ENCODE measurements around the gene ADGRG2. TPM values are rescaled to one million over a fixed set of nuclear protein-coding genes. Genes with fewer than 3 reads are reported as not detected.
"Not testable (repeated sequence)": the region's sequence is repeated elsewhere in the genome, so short reads cannot be mapped to it uniquely, and the experiment has no call there.

Gene ADGRG2
- total RNA-seq, 1 donor from 2014 or later = not detected

GRCh38 chrX:18983666-18984380 lies 138.4 kb downstream of the ADGRG2 start, which contains the start of gene PHKA2:
PHKA2 (minus strand) TSS chrX:18984114; CDS start chrX:18983932, 182 bp downstream.
- Mint-ChIP-seq H3K4me3 (peak within 1 kb of the TSS; percentile 85), H3K4me1 (ENCODE audit: low read depth) (peaks cover 6% of the 10 kb centered on the region), H3K36me3 (ENCODE audit: low read depth) (no peaks in the 10 kb centered on the region), H3K27ac (peak within 1 kb of the TSS; percentile 87), H3K9me3 (no peaks in the 10 kb centered on the region), H3K27me3 (ENCODE audit: insufficient read depth) (no peaks in the 10 kb centered on the region)
- DNase-seq (ENCODE audit: low spot score) = no peak
- intact Hi-C loops (cut with micrococcal nuclease) = loop anchor here (1.0 to 2.0 kb wide), 7 partner anchors 29 to 1247 kb away; partner anchors contain the start of genes CDKL5, PDHA1 and SCML1

DNA sequence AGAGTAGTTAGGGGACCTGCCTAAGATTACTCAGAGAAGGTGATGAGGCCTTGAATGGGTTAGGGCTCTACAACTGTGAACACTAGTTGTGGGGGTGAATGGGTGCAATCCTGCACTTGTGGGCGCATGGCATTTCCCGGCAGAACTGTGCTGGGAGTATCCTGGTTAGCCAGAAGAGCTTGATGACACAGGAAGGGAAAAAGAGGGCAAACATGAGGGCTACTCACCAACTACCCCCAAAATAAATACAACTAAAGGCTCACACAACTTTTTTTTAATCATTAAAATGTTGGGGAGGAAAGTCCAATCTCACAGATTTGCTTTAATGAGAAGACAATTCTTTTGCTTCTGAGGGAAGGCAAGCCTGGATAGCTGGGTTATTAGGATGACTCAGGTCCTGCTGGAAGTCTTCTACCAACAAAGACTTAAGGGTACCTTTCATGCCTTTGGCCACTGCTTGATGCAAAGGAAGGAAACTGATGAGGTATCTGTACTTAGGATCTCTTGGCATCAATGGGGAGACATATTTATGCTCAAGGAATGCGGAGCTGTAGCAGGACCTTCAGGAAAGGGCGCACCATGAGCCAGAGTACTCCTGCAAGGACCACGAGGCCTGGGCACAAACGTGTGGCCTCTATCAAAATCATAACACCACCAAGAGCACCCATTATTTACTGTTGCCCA lies 141.0 kb downstream of the ADGRG2 start:
- no peaks in the 10 kb centered on the region for H3K36me3 Mint-ChIP-seq (ENCODE audit: low read depth)
- H3K9me3 Mint-ChIP-seq = no peaks in the 10 kb centered on the region
- DNase-seq (ENCODE audit: low spot score) = no peak
- H3K27ac Mint-ChIP-seq = no peak overlapping the region
- H3K27me3 Mint-ChIP-seq (ENCODE audit: insufficient read depth) = no peaks in the 10 kb centered on the region
- H3K4me3 Mint-ChIP-seq = no peak overlapping the region
- intact Hi-C loops (cut with micrococcal nuclease) = no loop called here
- H3K4me1 Mint-ChIP-seq (ENCODE audit: low read depth) = peaks cover 6% of the 10 kb centered on the region

DNA sequence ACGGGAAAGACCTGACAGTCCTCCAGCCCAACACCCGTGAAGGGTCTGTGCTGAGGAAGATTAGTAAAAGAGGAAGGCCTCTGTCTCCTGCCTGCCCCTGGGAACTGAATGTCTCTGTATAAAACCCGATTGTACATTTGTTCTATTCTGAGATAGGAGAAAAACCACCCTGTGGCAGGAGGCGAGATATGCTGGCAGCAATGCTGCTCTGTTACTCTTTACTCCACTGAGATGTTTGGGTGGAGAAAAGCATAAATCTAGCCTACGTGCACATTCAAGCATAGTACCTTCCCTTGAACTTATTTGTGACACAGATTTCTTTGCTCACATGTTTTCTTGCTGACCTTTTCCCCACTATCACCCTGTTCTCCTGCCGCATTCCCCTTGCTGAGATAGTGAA lies 142.0 kb downstream of the ADGRG2 start:
- H3K9me3 Mint-ChIP-seq; DNase-seq (ENCODE audit: low spot score); H3K36me3 Mint-ChIP-seq (ENCODE audit: low read depth); H3K4me3 Mint-ChIP-seq; intact Hi-C loops (cut with micrococcal nuclease); H3K27me3 Mint-ChIP-seq (ENCODE audit: insufficient read depth); H3K27ac Mint-ChIP-seq; H3K4me1 Mint-ChIP-seq (ENCODE audit: low read depth): not testable (repeated sequence)

GRCh38 chrX:18974993-18975392 lies 147.3 kb downstream of the ADGRG2 start:
- no peak for DNase-seq (ENCODE audit: low spot score)
- intact Hi-C loops (cut with micrococcal nuclease) = no loop called here
- Mint-ChIP-seq H3K27ac (no peak overlapping the region), H3K4me3 (no peak overlapping the region), H3K4me1 (ENCODE audit: low read depth) (no peaks in the 10 kb centered on the region), H3K9me3 (no peaks in the 10 kb centered on the region), H3K36me3 (ENCODE audit: low read depth) (no peaks in the 10 kb centered on the region), H3K27me3 (ENCODE audit: insufficient read depth) (no peaks in the 10 kb centered on the region)

DNA sequence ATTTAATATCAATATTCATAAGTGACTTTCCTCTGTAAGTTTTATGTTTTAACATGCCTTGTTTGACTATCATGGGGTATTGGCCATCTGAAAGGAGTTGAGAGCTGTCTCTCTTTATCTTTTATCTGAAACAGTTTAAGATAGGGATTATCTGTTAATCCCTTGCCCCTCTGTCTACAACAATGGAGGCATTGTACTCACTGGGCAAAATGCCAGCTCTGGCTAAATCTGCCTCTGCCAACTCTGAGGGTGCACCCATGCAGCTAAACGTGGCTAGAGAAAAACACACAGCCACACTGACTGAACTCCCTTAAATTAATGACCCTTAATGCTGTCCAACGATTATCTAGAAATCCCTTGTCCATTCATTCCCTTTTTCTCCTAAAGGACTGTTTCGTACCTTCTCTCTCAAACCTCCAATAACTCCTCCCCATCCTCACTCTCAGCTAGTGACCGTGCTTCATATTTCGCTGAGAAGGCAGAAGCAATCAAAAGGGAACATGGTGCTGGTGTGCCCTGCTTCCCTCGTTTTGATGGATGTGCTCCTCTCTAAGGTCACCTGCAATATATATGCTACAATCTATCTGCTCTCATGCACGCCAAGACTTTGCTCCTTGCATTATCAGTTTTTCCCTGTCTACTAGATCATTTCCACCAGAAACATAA lies 148.6 kb downstream of the ADGRG2 start:
- Mint-ChIP-seq H3K9me3 (no peaks in the 10 kb centered on the region), H3K27ac (no peak overlapping the region), H3K4me3 (no peak overlapping the region), H3K27me3 (ENCODE audit: insufficient read depth) (no peaks in the 10 kb centered on the region), H3K4me1 (ENCODE audit: low read depth) (no peaks in the 10 kb centered on the region), H3K36me3 (ENCODE audit: low read depth) (no peaks in the 10 kb centered on the region)
- no peak for DNase-seq (ENCODE audit: low spot score)
- intact Hi-C loops (cut with micrococcal nuclease) = no loop called here

DNA sequence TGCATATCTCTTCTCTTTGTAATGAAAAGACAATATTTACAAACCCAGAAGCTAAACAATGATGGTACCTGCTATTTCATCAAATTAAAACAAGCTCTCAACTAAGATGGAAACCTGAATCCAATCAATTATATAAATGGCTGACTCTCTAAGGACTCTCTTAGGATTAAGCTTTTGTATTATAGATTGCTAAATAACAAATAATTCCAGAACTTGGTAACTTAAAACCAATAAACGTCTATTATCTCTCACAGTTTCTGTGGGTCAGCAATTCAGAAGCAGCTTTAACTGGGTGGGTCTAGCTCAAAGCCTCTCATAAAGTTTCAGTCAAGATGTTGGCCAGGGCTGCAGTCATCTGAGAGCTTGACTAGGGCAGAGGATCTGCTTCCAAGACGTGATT lies 150.8 kb downstream of the ADGRG2 start:
- intact Hi-C loops (cut with micrococcal nuclease) = no loop called here
- peaks cover 7% of the 10 kb centered on the region for H3K4me1 Mint-ChIP-seq (ENCODE audit: low read depth)
- no peaks in the 10 kb centered on the region for H3K36me3 Mint-ChIP-seq (ENCODE audit: low read depth)

DNA sequence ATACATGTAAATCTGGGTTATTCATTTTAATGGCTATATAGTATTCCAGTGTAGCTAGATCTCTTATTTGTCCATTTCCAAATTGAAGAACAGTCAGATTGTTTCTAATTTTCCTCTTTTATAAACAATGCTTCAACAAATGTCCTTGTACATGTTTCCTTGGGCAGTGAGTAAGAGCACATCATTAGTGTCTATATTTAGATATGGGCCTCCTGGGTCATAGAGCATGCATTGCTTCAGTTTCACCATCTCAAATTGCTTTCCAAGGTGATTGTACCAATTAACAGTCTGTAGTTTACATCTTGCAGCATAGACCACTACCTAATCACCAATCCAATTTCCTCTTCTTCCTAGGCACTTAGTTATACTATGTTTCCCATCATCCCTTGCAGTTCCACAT lies 151.8 kb downstream of the ADGRG2 start:
- H3K9me3 Mint-ChIP-seq = no peaks in the 10 kb centered on the region
- H3K27me3 Mint-ChIP-seq (ENCODE audit: insufficient read depth) = no peaks in the 10 kb centered on the region
- DNase-seq (ENCODE audit: low spot score) = no peak
- intact Hi-C loops (cut with micrococcal nuclease) = no loop called here
- H3K4me3 Mint-ChIP-seq = no peak overlapping the region
- H3K36me3 Mint-ChIP-seq (ENCODE audit: low read depth) = no peaks in the 10 kb centered on the region
- no peak overlapping the region for H3K27ac Mint-ChIP-seq
- H3K4me1 Mint-ChIP-seq (ENCODE audit: low read depth) = peaks cover 7% of the 10 kb centered on the region

More for the DNA sequence above, 150.8 kb downstream of the ADGRG2 start:
- Mint-ChIP-seq H3K9me3 (no peaks in the 10 kb centered on the region), H3K4me3 (no peak overlapping the region), H3K27ac (no peak overlapping the region), H3K27me3 (ENCODE audit: insufficient read depth) (no peaks in the 10 kb centered on the region)
- DNase-seq (ENCODE audit: low spot score) = no peak

DNA sequence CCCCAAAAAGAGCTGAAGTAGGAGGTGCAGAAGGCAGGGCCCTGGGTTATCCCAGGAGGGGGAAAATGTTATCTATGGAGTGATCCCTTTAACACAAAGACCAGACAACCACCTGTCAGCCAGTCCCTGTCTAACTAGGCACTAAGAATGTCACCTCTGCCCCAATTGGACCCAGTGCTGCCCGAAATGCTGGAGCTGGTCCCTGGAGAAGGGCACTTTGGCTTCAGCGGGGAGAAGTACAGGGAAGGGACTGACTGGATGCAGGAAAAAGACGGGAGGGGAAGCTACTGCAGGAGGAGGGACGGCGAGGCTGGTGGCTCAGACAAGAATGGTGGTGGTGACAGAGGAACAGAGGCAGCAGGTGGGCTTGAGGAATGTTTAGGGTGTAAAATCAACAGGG lies 155.6 kb downstream of the ADGRG2 start:
- Mint-ChIP-seq H3K27ac (no peak overlapping the region), H3K4me3 (no peak overlapping the region), H3K9me3 (no peaks in the 10 kb centered on the region), H3K27me3 (ENCODE audit: insufficient read depth) (no peaks in the 10 kb centered on the region), H3K4me1 (ENCODE audit: low read depth) (peaks cover 7% of the 10 kb centered on the region), H3K36me3 (ENCODE audit: low read depth) (no peaks in the 10 kb centered on the region)
- intact Hi-C loops (cut with micrococcal nuclease) = no loop called here
- DNase-seq (ENCODE audit: low spot score) = no peak

GRCh38 chrX:18964901-18965300 lies 157.4 kb downstream of the ADGRG2 start:
- H3K27me3 Mint-ChIP-seq (ENCODE audit: insufficient read depth) = no peaks in the 10 kb centered on the region
- DNase-seq (ENCODE audit: low spot score) = no peak
- H3K36me3 Mint-ChIP-seq (ENCODE audit: low read depth) = no peaks in the 10 kb centered on the region
- intact Hi-C loops (cut with micrococcal nuclease) = no loop called here
- no peaks in the 10 kb centered on the region for H3K9me3 Mint-ChIP-seq
- H3K4me3 Mint-ChIP-seq = no peak overlapping the region
- H3K27ac Mint-ChIP-seq = no peak overlapping the region
- H3K4me1 Mint-ChIP-seq (ENCODE audit: low read depth) = peaks cover 16% of the 10 kb centered on the region

GRCh38 chrX:18964026-18964425 lies 158.2 kb downstream of the ADGRG2 start:
- Mint-ChIP-seq H3K4me3 (no peak overlapping the region), H3K36me3 (ENCODE audit: low read depth) (no peaks in the 10 kb centered on the region), H3K9me3 (no peaks in the 10 kb centered on the region), H3K4me1 (ENCODE audit: low read depth) (peaks cover 16% of the 10 kb centered on the region), H3K27ac (peak overlapping the region; percentile 77), H3K27me3 (ENCODE audit: insufficient read depth) (no peaks in the 10 kb centered on the region)
- intact Hi-C loops (cut with micrococcal nuclease) = no loop called here
- DNase-seq (ENCODE audit: low spot score) = no peak

DNA sequence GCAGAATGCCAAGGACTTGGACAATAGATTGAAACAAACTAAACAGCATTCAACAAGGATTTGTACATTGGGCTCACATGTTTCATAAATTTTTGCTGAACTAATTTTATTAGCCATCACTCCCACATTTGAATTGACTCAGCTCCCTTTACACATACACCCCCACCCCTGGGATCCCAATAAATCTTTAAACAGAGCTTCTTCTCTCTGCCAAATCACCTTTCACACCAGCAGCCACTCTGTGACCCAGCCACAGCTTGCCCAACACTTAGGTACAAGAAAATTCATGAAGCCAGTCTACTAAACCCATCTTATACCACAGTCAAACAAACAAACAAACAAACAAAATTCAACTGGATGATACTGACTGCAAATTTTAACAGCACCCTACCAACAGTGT lies 159.9 kb downstream of the ADGRG2 start:
- H3K27ac Mint-ChIP-seq = no peak overlapping the region
- H3K9me3 Mint-ChIP-seq = no peaks in the 10 kb centered on the region
- peaks cover 16% of the 10 kb centered on the region for H3K4me1 Mint-ChIP-seq (ENCODE audit: low read depth)
- no peak for DNase-seq (ENCODE audit: low spot score)
- H3K36me3 Mint-ChIP-seq (ENCODE audit: low read depth) = no peaks in the 10 kb centered on the region
- H3K4me3 Mint-ChIP-seq = no peak overlapping the region
- intact Hi-C loops (cut with micrococcal nuclease) = no loop called here
- no peaks in the 10 kb centered on the region for H3K27me3 Mint-ChIP-seq (ENCODE audit: insufficient read depth)

GRCh38 chrX:18961686-18962085 lies 160.6 kb downstream of the ADGRG2 start:
- H3K27ac Mint-ChIP-seq = no peak overlapping the region
- no peaks in the 10 kb centered on the region for H3K36me3 Mint-ChIP-seq (ENCODE audit: low read depth)
- no peaks in the 10 kb centered on the region for H3K27me3 Mint-ChIP-seq (ENCODE audit: insufficient read depth)
- H3K9me3 Mint-ChIP-seq = no peaks in the 10 kb centered on the region
- no peak for DNase-seq (ENCODE audit: low spot score)
- peaks cover 9% of the 10 kb centered on the region for H3K4me1 Mint-ChIP-seq (ENCODE audit: low read depth)
- H3K4me3 Mint-ChIP-seq = no peak overlapping the region
- intact Hi-C loops (cut with micrococcal nuclease) = no loop called here

Data from activated T-helper 1 cell treated with anti-CD3 and anti-CD28 coated beads, Interleukin-12 subunit alpha, Interleukin-12 subunit beta, Interleukin-2, Interleukin-4 antibody, amounts not matched to agents 30 ng/mL and 10 ng/mL and 1 ng/mL, durations not matched to agents 14 hours and 24 hours and 36 hours (primary cell).